Measurements from ENCODE around the gene RGS9.

GRCh38 chr17:65166787-65167186 is 29.6 kb downstream of the RGS9 start:
- TF ChIP-seq RXRA (IDR thresholded peaks at IDR 0.05) = no peak
- no peak for TF ChIP-seq SP1 (IDR thresholded peaks at IDR 0.05)
- TF ChIP-seq EGR1 (IDR thresholded peaks at IDR 0.05; ENCODE audit: low read depth in 2 of 2) = no peak
- TF ChIP-seq GABPA (IDR thresholded peaks at IDR 0.05 in 1 of 2, conservative IDR thresholded peaks at IDR 0.05 in 1 of 2) = no peak
- TF ChIP-seq, protein P1, sequence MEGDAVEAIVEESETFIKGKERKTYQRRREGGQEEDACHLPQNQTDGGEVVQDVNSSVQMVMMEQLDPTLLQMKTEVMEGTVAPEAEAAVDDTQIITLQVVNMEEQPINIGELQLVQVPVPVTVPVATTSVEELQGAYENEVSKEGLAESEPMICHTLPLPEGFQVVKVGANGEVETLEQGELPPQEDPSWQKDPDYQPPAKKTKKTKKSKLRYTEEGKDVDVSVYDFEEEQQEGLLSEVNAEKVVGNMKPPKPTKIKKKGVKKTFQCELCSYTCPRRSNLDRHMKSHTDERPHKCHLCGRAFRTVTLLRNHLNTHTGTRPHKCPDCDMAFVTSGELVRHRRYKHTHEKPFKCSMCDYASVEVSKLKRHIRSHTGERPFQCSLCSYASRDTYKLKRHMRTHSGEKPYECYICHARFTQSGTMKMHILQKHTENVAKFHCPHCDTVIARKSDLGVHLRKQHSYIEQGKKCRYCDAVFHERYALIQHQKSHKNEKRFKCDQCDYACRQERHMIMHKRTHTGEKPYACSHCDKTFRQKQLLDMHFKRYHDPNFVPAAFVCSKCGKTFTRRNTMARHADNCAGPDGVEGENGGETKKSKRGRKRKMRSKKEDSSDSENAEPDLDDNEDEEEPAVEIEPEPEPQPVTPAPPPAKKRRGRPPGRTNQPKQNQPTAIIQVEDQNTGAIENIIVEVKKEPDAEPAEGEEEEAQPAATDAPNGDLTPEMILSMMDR (IDR thresholded peaks at IDR 0.05; ENCODE audit: low read depth, low read length, missing input control) = no peak
- no peak for TF ChIP-seq REST (IDR thresholded peaks at IDR 0.05)
- TF ChIP-seq RAD21 (IDR thresholded peaks at IDR 0.05) = no peak
- TF ChIP-seq, protein P2, sequence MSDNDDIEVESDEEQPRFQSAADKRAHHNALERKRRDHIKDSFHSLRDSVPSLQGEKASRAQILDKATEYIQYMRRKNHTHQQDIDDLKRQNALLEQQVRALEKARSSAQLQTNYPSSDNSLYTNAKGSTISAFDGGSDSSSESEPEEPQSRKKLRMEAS (IDR thresholded peaks at IDR 0.05) = no peak
- no peak for TF ChIP-seq TAF1 (conservative IDR thresholded peaks at IDR 0.05)

Data from liver (tissue), 3 donors.